ENCODE results near the gene AACS. TPM values are rescaled to one million over a fixed set of nuclear protein-coding genes. Genes with fewer than 3 reads are reported as not detected.

Gene AACS
- total and polyA plus RNA-seq, 2 of the 8 experiments (the other 6 are each of a cell fraction or from before 2014, with no cell fraction given) = 51.9 to 52.4 TPM

DNA sequence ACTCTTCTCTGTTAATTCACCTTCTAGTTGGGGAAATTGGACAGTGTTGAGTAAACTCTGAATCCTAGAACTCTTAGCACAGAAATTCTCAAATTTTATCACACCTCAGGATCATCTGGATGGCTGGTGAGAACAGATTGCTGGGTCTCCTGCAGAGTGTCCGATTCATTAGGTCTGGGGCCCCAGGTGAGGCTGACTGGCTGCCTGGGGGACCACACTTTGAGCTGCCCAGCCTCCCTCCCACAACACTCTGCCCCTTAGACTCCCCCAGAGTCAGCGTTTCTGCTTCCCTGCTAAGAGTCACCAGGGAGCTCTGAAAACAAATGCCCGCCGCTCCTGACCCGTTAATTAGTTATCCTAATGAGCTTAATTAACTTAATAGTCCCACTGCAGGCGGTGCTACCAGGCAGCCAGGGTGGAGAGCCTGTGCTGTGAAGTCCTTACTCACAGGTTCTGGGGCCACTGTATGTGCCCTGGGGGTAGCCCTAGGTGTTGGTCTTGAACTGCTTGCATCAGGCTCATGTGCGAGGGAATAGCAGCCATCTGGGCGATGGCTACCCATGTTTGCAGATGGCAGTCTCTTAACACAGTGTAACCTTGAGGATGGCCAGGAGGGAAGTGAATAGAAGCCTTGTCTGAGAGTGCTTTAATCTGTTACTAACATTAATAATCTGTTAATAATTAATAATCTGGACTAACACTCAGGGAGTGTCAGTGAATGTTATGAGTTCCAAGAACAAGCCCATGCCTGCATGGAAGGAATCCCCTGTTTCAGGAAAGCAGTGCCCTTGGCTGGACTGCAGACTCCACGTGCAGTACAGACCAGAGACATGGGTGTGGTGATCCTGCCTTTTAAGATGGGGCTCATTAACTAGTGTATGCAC lies 35.6 kb downstream of the AACS start:
- peaks cover 2 to 14% of the 10 kb centered on the region in 2 experiments for H4K20me1 ChIP-seq (replicated peaks in 1 of 2; ENCODE audit: control insufficient read depth in 1 of 2, insufficient read depth in 2 of 2, low read length in 2 of 2)
- H3K79me1 ChIP-seq (ENCODE audit: low read depth, low read length) = peaks cover 12% of the 10 kb centered on the region
- H2BK15ac ChIP-seq (ENCODE audit: low read length) = no peak overlapping the region
- ChIA-PET CTCF (ENCODE audit: partially characterized antibody) (no interaction called here), POLR2A (ENCODE audit: partially characterized antibody) (interaction anchor here (0.8 to 1.0 kb wide), 2 partner anchors 9 kb away, joined by 3 to 5 read pairs; no protein-coding TSS in a partner anchor)
- no peak overlapping the region for H2BK20ac ChIP-seq (ENCODE audit: low read length)
- H2BK120ac ChIP-seq (replicated peaks; ENCODE audit: low read depth, low read length) = no peak overlapping the region
- no peak overlapping the region for H3K56ac ChIP-seq (replicated peaks; ENCODE audit: insufficient read length, low read depth, low read length)
- no peaks in the 10 kb centered on the region for H3K23me2 ChIP-seq (ENCODE audit: low read depth, low read length)
- H4K91ac ChIP-seq (replicated peaks; ENCODE audit: insufficient read length, low read length) = no peak overlapping the region
- H2BK12ac ChIP-seq (ENCODE audit: low read depth, low read length) = no peak overlapping the region
- peaks cover 0 to 4% (median 1%) of the 10 kb centered on the region in 4 experiments; a peak in 3 of 7 replicates for H3K4me1 ChIP-seq (replicated peaks in 1 of 4; ENCODE audit: control insufficient read depth in 3 of 4, insufficient read depth in 4 of 4, low read length in 3 of 4)
- no peak overlapping the region for H2AK5ac ChIP-seq (ENCODE audit: low read depth, low read length)
- H3K4me3 ChIP-seq (ENCODE audit: extremely low read depth in 1 of 4, insufficient read depth in 2 of 4, low read depth in 3 of 4, low read length in 4 of 4) = no peak overlapping the region
- H3K36me3 ChIP-seq (ENCODE audit: control insufficient read depth in 2 of 4, insufficient read depth in 4 of 4, low read length in 3 of 4) = peaks cover 9 to 17% (median 12%) of the 10 kb centered on the region in 4 experiments; a peak in 6 of 8 replicates
- no peak overlapping the region for H4K5ac ChIP-seq (ENCODE audit: insufficient read length, low read depth, low read length)
- no peaks in the 10 kb centered on the region for H3K9me3 ChIP-seq (ENCODE audit: insufficient read depth in 2 of 2, low read depth in 1 of 2, low read length in 1 of 2)
- H3K27me3 ChIP-seq (replicated peaks in 1 of 4; ENCODE audit: control insufficient read depth in 3 of 4, extremely low read depth in 1 of 4, insufficient read depth in 3 of 4, low read length in 3 of 4) = no peaks in the 10 kb centered on the region
- 92% methylated on average over 9 of the region's 9 CpGs; no CpG with 5 or more reads in 1 of the 2 experiments for WGBS, 2 experiments (ENCODE audit: extremely low coverage in 1 of 2, insufficient coverage in 1 of 2, insufficient read length in 1 of 2, insufficient replicate concordance in 2 of 2, low coverage in 1 of 2, low lambda C conversion rate in 2 of 2, missing lambda C conversion rate in 1 of 2)
- H4K8ac ChIP-seq (ENCODE audit: extremely low read depth, insufficient read depth, low read length) = no peak overlapping the region
- H2AFZ ChIP-seq (ENCODE audit: low read length) = no peak overlapping the region
- FAIRE-seq (no peak), DNase-seq (ENCODE audit: low read depth in 1 of 2, low spot score in 2 of 2) (no peak)
- no peak overlapping the region for H3K4me2 ChIP-seq (ENCODE audit: insufficient read depth in 1 of 2, low read depth in 2 of 2, low read length in 2 of 2)
- no peak overlapping the region for H3K14ac ChIP-seq (ENCODE audit: insufficient read length)
- H3K9ac ChIP-seq (replicated peaks in 1 of 4; ENCODE audit: extremely low read depth in 1 of 4, low read depth in 3 of 4, low read length in 3 of 4) = no peak overlapping the region
- no peak overlapping the region; the same call in 1 of the 2 replicates for H2BK5ac ChIP-seq (ENCODE audit: low read depth, low read length)
- no peak overlapping the region for H3K23ac ChIP-seq (ENCODE audit: insufficient read length)
- no peak overlapping the region for H3K27ac ChIP-seq (ENCODE audit: low read depth, low read length)
- peaks cover 0 to 9% of the 10 kb centered on the region in 2 experiments; a peak in 2 of 4 replicates for H3K79me2 ChIP-seq (ENCODE audit: control insufficient read depth in 1 of 2, insufficient read depth in 2 of 2, low read length in 2 of 2)
- H3K18ac ChIP-seq (ENCODE audit: extremely low read depth, low read length) = no peak overlapping the region
- H3K4ac ChIP-seq (replicated peaks; ENCODE audit: insufficient read length, low read depth, low read length) = no peak overlapping the region
- TF ChIP-seq CREB1 (IDR thresholded peaks at IDR 0.05) = no peak
- TF ChIP-seq, protein P1, sequence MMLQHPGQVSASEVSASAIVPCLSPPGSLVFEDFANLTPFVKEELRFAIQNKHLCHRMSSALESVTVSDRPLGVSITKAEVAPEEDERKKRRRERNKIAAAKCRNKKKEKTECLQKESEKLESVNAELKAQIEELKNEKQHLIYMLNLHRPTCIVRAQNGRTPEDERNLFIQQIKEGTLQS (IDR thresholded peaks at IDR 0.05; ENCODE audit: insufficient read depth, low read depth, low read length) = no peak
- TF ChIP-seq SIX5 (IDR thresholded peaks at IDR 0.05; ENCODE audit: low read depth, low read length) = no peak
- TF ChIP-seq EGR1 (IDR thresholded peaks at IDR 0.05; ENCODE audit: borderline replicate concordance, low read depth, low read length) = no peak

Data from H1 (cell line).